ENCODE results near the gene LTBR.

- no peak for TF ChIP-seq POLR2AphosphoS5 (IDR thresholded peaks at IDR 0.05; ENCODE audit: low read depth, low read length)
- TF ChIP-seq POLR2A (IDR thresholded peaks at IDR 0.05; ENCODE audit: low read depth, low read length): no peak
- TF ChIP-seq TAF1 (IDR thresholded peaks at IDR 0.05; ENCODE audit: borderline replicate concordance, low read depth, low read length): no peak
These were observed 9.2 kb upstream of the LTBR start for GRCh38 chr12:6374786-6375160.

Measured in GM12892 (cell line).